Omental fat pad (tissue), 4 donors: ENCODE measurements around the gene BTBD17. TPM values are rescaled to one million over a fixed set of nuclear protein-coding genes. Genes with fewer than 3 reads are reported as not detected.
A peak's percentile ranks its signal among the peaks of the same experiment; 100 is the strongest.

Experiments used
- ATAC-seq: fragments of 150-250 bp; one replicate; pipeline ENCODE4 v1.9.1; 2016; ENCODE audit warnings: mild to moderate bottlenecking, moderate library complexity; ENCODE audit not compliant: low FRiP score
- DNase-seq: peaks from one replicate; pipeline ENCODE4 v3.0.0-alpha.2; 2019; ENCODE audit warnings: low spot score
- total RNA-seq, 4 donors: library from RNA; depleted of rRNA; stranded (reverse); fragments of >200 nt; gene quantifications; one replicate each; pipeline ENCODE4 v1.1.0, GENCODE V29; 2016
- TF ChIP-seq, protein P1 (sequence below), 3 donors: fragments of 450-650 bp; IDR thresholded peaks; one replicate each; pipeline ENCODE4 v1.5.1; 2016 to 2017; ENCODE audit warnings: antibody characterized with exemption in 3 of 3, mild to moderate bottlenecking in 3 of 3, moderate library complexity in 2 of 3

The BTBD17 gene
- total RNA-seq, 4 donors from 2014 or later, result 0.36 TPM; not detected in 3

DNA sequence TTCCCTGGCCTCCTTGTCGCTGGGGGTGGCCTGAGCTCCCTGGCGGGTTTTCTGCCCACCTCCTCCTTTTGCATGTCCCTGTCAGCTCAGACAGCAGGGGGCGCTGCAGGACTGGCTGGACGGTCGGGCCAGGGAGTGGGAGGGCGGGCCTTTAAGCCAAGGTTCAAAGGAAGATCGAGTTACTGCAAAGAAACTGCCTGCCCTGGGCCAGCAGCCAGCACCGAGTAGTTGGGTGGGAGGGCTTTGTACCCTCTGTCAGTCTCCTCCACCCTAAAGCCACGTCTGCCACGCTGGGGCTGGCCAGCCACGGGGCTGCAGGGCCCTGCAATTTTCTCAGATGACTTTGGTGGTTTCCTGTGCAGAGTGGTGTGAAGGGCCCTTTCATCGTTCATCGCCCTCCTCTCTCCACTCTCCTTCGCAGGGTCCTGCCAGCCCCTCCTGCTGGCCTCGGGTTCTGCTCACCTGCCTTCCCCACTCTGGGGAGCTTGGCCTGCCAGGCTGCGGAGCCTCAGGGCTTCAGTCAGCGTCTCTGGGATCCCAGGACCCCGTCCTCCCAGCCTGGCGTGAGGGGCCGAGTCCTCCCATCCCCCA is 17.9 kb upstream of the BTBD17 start:
- ATAC-seq, result peak; percentile 85
- DNase-seq, result peak; percentile 99
- TF ChIP-seq, protein P1, sequence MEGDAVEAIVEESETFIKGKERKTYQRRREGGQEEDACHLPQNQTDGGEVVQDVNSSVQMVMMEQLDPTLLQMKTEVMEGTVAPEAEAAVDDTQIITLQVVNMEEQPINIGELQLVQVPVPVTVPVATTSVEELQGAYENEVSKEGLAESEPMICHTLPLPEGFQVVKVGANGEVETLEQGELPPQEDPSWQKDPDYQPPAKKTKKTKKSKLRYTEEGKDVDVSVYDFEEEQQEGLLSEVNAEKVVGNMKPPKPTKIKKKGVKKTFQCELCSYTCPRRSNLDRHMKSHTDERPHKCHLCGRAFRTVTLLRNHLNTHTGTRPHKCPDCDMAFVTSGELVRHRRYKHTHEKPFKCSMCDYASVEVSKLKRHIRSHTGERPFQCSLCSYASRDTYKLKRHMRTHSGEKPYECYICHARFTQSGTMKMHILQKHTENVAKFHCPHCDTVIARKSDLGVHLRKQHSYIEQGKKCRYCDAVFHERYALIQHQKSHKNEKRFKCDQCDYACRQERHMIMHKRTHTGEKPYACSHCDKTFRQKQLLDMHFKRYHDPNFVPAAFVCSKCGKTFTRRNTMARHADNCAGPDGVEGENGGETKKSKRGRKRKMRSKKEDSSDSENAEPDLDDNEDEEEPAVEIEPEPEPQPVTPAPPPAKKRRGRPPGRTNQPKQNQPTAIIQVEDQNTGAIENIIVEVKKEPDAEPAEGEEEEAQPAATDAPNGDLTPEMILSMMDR (IDR thresholded peaks at IDR 0.05), result peak in 2 of 3 donors; percentile 79 to 86

DNA sequence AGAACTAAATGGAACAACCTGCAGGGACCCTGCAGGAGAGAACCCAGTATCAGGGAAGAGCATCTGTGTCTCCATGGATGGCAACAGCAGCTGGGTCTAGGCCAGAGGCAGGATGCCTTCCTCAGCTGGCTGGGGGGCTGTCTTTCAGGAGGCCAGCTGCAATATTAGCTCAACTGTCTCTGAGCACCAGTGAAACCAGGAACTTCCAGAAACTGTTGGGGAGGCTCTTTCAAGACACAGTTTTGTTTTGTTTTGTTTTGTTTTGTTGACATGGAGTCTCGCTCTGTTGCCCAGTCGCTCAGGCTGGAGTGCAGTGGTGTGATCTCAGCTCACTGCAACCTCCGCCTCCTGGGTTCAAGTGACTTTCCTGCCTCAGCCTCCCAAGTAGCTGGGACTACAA is 13.2 kb upstream of the BTBD17 start:
- no peak for ATAC-seq
- DNase-seq, result no peak
- TF ChIP-seq, protein P1 (IDR thresholded peaks at IDR 0.05), result no peak

DNA sequence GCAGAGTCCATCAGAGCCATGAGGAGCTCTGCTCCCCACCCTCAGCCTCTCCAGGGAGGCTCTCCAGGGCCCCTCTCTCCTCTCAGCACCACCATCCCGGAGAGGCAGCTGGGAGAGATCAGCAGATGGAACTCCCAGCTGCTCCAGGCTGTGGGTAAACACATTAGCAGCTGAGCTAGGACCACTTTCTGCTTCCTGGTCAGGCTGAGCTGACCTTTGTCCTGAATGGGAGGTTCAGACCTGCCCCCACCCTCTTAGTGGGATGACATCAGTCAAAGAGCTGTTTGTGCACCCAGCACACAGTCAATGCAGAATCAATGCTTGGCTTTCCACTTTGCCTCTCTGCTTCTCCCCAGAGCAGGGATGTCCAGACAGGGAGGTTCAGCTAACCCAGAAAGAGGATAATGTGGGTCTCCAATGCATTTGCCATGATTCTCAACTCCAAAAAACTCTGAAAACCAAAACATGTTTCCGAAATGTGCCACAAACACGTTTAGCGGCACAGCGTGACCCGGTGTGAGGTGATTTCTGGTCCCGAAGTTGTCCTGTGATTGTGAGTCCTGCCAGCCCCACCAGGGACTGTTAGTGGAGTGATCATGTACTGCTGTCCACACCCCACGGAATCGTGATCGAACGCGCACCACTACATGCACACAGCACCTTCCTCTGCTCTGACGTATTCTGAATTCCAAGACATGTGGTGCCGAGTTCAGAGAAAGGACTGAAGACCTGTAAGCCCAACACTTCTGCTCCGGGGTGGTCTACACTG is 12.4 kb upstream of the BTBD17 start:
- TF ChIP-seq, protein P1 (IDR thresholded peaks at IDR 0.05), result no peak
- DNase-seq, result no peak
- ATAC-seq, result no peak

DNA sequence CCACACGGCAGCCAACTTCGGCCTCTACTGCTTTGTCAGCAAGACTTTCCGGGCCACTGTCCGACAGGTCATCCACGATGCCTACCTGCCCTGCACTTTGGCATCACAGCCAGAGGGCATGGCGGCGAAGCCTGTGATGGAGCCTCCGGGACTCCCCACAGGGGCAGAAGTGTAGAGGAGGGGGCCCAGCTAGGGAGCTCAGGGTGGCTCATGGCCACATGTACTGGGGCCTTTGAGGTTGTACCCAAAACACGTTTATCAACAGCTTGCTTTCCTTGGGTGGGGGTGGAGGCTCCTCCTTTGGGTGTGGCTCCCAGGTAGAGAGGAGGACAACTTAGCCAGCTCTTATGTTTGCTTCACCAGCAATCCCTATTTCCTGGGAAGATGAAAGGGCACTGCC is 10.8 kb upstream of the BTBD17 start:
- DNase-seq, result no peak
- TF ChIP-seq, protein P1 (IDR thresholded peaks at IDR 0.05), result no peak
- ATAC-seq, result no peak

DNA sequence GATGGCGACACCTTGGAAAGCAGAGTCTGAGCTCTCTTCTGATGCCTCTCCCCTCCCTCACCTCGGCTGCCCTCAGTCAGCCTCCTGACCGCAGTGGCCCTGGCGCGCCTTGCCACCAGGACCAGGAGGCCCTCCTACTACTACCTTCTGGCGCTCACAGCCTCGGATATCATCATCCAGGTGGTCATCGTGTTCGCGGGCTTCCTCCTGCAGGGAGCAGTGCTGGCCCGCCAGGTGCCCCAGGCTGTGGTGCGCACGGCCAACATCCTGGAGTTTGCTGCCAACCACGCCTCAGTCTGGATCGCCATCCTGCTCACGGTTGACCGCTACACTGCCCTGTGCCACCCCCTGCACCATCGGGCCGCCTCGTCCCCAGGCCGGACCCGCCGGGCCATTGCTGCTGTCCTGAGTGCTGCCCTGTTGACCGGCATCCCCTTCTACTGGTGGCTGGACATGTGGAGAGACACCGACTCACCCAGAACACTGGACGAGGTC is 10.0 kb upstream of the BTBD17 start:
- TF ChIP-seq, protein P1 (IDR thresholded peaks at IDR 0.05), result no peak
- ATAC-seq, result no peak
- DNase-seq, result no peak

DNA sequence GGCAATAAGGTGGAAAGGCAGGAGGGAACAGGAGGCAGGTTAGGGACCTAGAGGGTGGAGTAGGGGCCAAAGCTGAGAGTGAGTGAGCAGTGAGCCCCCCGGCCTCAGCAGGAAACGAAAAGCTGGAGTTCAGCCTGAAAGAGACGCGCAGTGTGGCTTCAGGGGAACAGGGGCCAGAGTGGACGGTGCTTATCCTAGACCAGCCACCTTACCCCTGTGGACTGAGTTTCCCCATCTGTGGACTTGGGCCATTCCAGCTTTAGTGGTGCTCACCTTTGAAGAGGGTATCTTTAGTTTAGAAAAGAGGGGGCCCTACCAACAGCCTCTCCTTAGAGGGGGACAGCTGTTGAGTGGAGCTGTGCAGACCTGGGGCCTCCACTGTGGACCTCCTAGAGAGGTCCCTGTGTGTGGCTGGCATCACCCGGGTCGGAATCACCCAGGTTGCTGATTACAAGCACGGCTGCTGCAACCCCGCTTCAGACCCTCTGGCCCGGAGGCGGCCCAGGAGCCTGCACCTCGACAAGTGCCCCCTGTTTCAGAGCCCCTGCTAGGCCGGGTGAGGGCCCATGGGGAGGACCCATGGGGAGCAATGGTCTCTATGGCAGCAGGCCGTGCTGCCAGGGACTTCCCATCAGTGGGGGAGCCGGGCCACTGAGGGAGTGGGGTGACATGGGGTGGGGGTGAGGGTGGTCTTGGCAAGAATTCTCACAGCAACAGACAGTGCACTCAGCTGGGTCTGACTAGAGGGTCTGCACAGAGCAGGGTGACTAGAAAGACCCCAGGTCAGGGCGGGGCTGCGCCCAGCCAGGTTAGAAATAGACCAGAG is 8.2 kb upstream of the BTBD17 start:
- no peak for ATAC-seq
- DNase-seq, result no peak
- TF ChIP-seq, protein P1 (IDR thresholded peaks at IDR 0.05), result no peak
